Right lobe of liver (tissue), 6 donors: ENCODE data around the gene KCTD2. TPM values are rescaled to one million over a fixed set of nuclear protein-coding genes. Genes with fewer than 3 reads are reported as not detected.
A peak's percentile ranks its signal among the peaks of the same experiment; 100 is the strongest.

Experiments
- ATAC-seq, 4 donors: fragments of 200-7000 bp; cut with Tn5 transposase; one replicate each; pipeline ENCODE4 v1.9.1; 2020; ENCODE audit warnings: mild to moderate bottlenecking in 4 of 4, moderate library complexity in 4 of 4
- DNase-seq, 3 donors: peaks; one replicate each; pipeline ENCODE4 v3.0.0-alpha.2; 2020
- H3K27ac ChIP-seq, 3 donors: fragments of 200-600 bp; one replicate each; pipeline ENCODE4 v1.8.0; 2022
- H3K27me3 ChIP-seq, 2 donors: fragments of 200-600 bp; one replicate each; pipeline ENCODE4 v1.8.0; 2022
- H3K36me3 ChIP-seq, 4 donors: fragments of 200-600 bp; sonication (generic) in 1 of 4; one replicate each; pipeline versions ENCODE4 v1.5.1 to v1.8.0; 2017 to 2022; ENCODE audit warnings: control low read depth in 1 of 4
- H3K4me1 ChIP-seq, 4 donors: fragments of 200-600 bp; sonication (generic) in 1 of 4; one replicate each; pipeline versions ENCODE4 v1.5.1 to v1.8.0; 2017 to 2022; ENCODE audit warnings: control low read depth in 1 of 4
- H3K4me3 ChIP-seq, 3 donors: fragments of 200-600 bp; one replicate each; pipeline ENCODE4 v1.8.0; 2022
- H3K9me3 ChIP-seq, 4 donors: fragments of 200-600 bp; sonication (generic) in 1 of 4; one replicate each; pipeline versions ENCODE4 v1.5.1 to v1.8.0; 2017 to 2022; ENCODE audit warnings: control low read depth in 1 of 4
- CTCF ChIP-seq, 4 donors: fragments of 200-600 bp in 3 of 4; fragments of 450-650 bp in 1 of 4; IDR thresholded peaks; one replicate each; pipeline versions ENCODE4 v1.5.1 to v1.8.0; 2016 to 2022; ENCODE audit warnings: antibody characterized with exemption in 4 of 4, mild to moderate bottlenecking in 2 of 4
- POLR2A ChIP-seq: fragments of 450-650 bp; IDR thresholded peaks from one replicate; pipeline ENCODE4 v1.6.1; 2017; ENCODE audit warnings: antibody characterized with exemption, mild to moderate bottlenecking
- WGBS: methylation state at CpG from one replicate; pipeline ENCODE4 v1.1.6; 2018; ENCODE audit warnings: low coverage, low lambda C conversion rate; ENCODE audit not compliant: insufficient coverage; ENCODE audit errors: missing lambda C conversion rate; 5-methylcytosine and 5-hydroxymethylcytosine counted together
- intact Hi-C, 2 donors: fragments of 100-400 bp; cut with DNase I; formaldehyde crosslinking; loops; one replicate each; pipeline versions ENCODE4 v1.11.2 to v1.14.1; 2022
- total RNA-seq, 6 experiments: library from RNA; depleted of rRNA in 2 of 6; stranded (reverse); fragments of >200 nt in 2 of 6; fragmentation: NEBNext Ultra II Directional in 3 of 6; extraction: Animal tissue kit (Norgen Biotek cat#: 25700) in 3 of 6; gene quantifications; one replicate each; pipeline versions ENCODE4 v1.1.0 to v1.2.4, GENCODE V29; 2016 to 2023
- donor health status: DM: no; HTN: yes; CAD: no.
- donor health status: DM: no; HTN: no; CAD: no.
- donor health status: DM: no; HTN: no; CAD: no.
- donor health status: DM: no; HTN: yes; CAD: no.
- donor health status: DM: no; HTN: yes; CAD: no.

The KCTD2 gene
- total RNA-seq, 6 experiments from 2014 or later = 7.2 to 10.3 (median 8.1) TPM

GRCh38 chr17:75103601-75104554 is 56.9 kb downstream of the KCTD2 start:
- Histone ChIP-seq H3K4me1 (peaks cover 0 to under 1% (median 0%) of the 10 kb centered on the region in 4 donors), H3K27ac (no peak overlapping the region), H3K27me3 (no peaks in the 10 kb centered on the region), H3K9me3 (no peaks in the 10 kb centered on the region), H3K4me3 (no peak overlapping the region), H3K36me3 (no peaks in the 10 kb centered on the region)
- WGBS = 86% methylated on average over 13 of the region's 14 CpGs
- intact Hi-C loops = no loop called here
- DNase-seq (no peak), ATAC-seq (no peak)
- TF ChIP-seq POLR2A (no peak), CTCF (IDR thresholded peaks at IDR 0.05) (no peak)

GRCh38 chr17:75105126-75106080 is 58.4 kb downstream of the KCTD2 start:
- intact Hi-C loops = no loop called here
- H3K4me3 ChIP-seq = no peak overlapping the region
- H3K9me3 ChIP-seq = no peaks in the 10 kb centered on the region
- DNase-seq (peak in 2 of 3 donors; percentile 57 to 66), ATAC-seq (peak; percentile 67 to 80 (median 73))
- H3K36me3 ChIP-seq = no peaks in the 10 kb centered on the region
- H3K4me1 ChIP-seq = peaks cover 0 to 7% (median 3%) of the 10 kb centered on the region in 4 donors
- no peak overlapping the region for H3K27ac ChIP-seq
- no peaks in the 10 kb centered on the region for H3K27me3 ChIP-seq
- 31% methylated on average over 13 of the region's 20 CpGs for WGBS
- peak; percentile 70 to 77 (median 74) for TF ChIP-seq CTCF (IDR thresholded peaks at IDR 0.05)
- no peak for TF ChIP-seq POLR2A

- TF ChIP-seq POLR2A = no peak
- TF ChIP-seq CTCF (IDR thresholded peaks at IDR 0.05) = no peak
- Histone ChIP-seq H3K36me3 (no peaks in the 10 kb centered on the region), H3K27me3 (no peaks in the 10 kb centered on the region), H3K4me3 (no peak overlapping the region), H3K4me1 (peaks cover 0 to 13% (median 3%) of the 10 kb centered on the region in 4 donors), H3K9me3 (no peaks in the 10 kb centered on the region), H3K27ac (no peak overlapping the region)
- intact Hi-C loops = no loop called here
- ATAC-seq (no peak), DNase-seq (no peak)
- 100% methylated on average over 2 of the region's 2 CpGs for WGBS
Measured at GRCh38 chr17:75108193-75108592, 61.2 kb downstream of the KCTD2 start.

GRCh38 chr17:75109046-75109406 is 62.0 kb downstream of the KCTD2 start:
- Histone ChIP-seq H3K36me3 (no peaks in the 10 kb centered on the region), H3K4me1 (peaks cover 0 to 13% (median 5%) of the 10 kb centered on the region in 4 donors), H3K27me3 (no peaks in the 10 kb centered on the region), H3K9me3 (no peaks in the 10 kb centered on the region), H3K4me3 (peak overlapping the region; percentile 81 to 90 (median 89)), H3K27ac (no peak overlapping the region)
- 35% methylated on average over 21 of the region's 22 CpGs for WGBS
- TF ChIP-seq CTCF (IDR thresholded peaks at IDR 0.05) = no peak
- no peak for TF ChIP-seq POLR2A
- intact Hi-C loops = no loop called here
- ATAC-seq = no peak
- DNase-seq = no peak
